Measurements from ENCODE around the gene THUMPD2.
"Not testable (repeated sequence)": the region's sequence is repeated elsewhere in the genome, so short reads cannot be mapped to it uniquely, and the experiment has no call there.

Gene THUMPD2

DNA sequence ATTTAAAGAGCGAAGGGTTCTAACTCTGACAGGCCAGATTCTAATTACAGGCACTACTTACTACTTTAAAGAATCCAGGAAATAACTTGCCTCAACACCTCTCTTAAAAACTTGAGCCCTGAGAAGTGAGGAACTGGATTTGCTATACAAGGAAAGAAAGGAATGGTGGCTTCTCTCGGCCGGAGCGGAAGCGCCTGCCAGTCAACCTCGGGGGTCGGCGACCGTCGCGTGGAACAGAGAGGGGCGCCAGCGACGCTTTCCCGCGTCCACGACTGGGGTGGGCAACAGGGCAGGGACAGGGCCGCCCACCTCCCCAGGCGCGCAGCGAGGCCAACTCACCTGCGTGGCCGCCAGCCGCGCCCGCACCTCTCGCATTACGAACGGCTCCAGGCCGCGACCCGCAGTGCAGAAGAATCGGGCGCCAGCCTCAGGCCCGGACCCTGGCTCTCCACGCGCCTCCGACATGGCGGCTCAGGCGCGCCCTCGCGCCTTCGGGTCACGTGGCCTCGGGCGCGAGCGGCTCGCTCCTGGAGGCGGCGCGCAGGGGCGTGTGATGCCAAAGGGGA, at the start of gene THUMPD2:
Gene THUMPD2, minus strand, starts transcription at position 484 of the 566 bp plus-strand sequence. Its CDS starts 19 bp downstream, at position 465.
- peak; percentile 41 for DNase-seq

- no peak for DNase-seq
These were observed 42.8 kb upstream of the THUMPD2 start for GRCh38 chr2:39821871-39822270.

DNA sequence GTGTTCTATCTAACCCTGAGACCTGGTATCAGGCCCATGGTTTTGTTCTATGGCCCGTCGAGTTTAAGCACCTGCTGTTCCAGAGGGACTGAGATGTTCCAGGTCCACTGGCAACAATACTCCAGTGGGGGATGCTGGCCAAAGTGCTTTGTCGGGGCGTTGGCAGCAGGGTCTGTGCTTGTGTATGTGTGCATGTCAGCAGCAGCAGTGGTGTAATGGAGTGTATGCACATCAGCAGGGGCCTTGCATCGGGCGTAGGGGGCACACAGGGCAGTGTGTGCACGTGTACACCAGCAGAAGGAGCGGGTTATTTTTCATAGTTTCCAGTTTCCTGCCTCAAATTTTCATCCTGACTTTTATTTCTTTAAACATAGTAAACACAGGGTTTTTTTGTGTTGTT, 37.8 kb upstream of the THUMPD2 start:
- no peak for DNase-seq

DNA sequence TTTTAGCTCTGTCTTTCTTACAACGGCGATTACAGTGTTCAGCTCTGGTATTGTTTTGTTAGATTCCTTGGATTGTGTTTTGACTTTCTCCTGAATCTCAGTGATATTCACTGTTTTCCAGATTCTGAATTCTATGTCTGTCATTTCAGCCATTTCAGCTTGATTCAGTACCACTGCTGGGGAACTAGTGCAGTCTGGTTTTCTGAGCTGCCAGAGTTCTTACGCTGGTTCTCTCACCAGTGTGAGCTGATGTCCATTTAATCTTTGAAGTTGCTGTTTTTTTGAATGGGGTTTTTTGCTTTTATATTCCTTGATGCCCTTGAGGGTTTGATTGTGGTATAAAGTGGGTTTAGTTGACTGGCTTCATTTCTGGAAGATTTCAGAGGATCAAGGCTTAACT, 37.4 kb upstream of the THUMPD2 start:
- no peak for DNase-seq

- no peak for DNase-seq
These were observed 27.0 kb upstream of the THUMPD2 start for GRCh38 chr2:39805936-39806608.

GRCh38 chr2:39803839-39804238, 24.8 kb upstream of the THUMPD2 start:
- no peak for DNase-seq

DNA sequence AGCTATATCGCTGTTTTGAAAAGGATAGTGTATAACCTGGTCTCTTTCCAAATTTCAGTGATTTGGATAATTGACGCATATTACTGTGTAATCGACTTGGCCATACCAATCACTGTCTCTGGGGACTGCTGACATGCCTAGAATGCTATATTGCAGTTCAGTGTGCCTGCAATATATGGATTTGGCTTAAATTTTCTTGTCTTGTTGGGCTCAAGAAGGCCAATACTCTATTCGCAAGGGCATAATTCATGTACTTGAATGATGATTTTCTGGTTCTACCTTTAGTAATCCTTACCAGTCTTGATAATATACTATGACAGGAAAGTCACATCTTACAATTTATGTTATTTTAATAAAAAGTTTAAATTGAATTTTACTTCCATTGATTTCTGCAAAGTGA, 21.7 kb upstream of the THUMPD2 start:
- no peak for DNase-seq

DNA sequence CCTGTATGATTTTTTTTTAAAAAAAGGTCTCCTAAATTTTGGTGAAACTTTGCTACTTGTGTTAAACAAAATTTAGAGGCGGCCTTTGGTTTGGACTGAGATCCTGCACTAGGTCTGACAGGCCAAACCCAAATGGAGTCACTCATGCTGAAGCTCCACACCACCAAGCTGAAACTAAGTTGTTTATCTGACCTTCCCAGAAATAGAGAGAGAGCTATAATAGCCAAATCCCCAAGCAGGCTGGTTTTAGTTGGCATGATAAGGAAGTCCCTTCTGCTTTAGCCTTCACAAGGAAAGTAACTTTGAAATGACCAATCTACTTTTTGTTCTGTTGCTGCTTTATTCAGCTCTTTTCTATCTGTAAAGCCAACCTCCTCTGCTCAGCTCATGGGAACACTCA, 17.1 kb upstream of the THUMPD2 start:
- no peak for DNase-seq

DNA sequence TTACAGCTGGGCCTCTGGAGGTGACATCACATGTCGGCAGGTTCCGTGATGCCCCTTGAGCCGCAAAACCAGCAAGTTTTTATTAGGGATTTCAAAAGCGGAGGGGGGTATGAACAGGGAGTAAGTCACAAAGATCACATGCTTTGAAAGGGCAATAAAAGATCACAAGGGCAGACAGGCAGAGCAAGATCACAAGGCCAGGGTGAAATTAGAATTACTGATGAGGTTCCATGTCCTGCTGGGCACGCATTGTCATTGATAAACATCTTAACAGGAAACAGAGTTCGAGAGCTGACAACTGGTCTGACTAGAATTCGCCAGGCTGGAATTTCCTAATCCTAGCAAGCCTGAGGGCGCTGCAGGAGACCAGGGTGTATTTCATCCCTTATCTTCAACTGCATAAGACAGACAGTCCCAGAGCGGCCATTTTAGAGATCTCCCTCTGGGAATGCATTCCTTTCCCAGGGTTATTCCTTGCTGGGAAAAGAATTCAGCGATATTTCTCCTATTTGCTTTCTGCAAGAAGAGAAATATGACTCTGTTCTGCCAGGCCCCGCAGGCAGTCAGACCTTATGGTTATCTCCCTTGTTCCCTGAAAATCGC, 11.3 kb upstream of the THUMPD2 start:
- not testable (repeated sequence) for DNase-seq

- no peak for DNase-seq
These were observed 8.9 kb upstream of the THUMPD2 start for GRCh38 chr2:39787950-39788349.

DNA sequence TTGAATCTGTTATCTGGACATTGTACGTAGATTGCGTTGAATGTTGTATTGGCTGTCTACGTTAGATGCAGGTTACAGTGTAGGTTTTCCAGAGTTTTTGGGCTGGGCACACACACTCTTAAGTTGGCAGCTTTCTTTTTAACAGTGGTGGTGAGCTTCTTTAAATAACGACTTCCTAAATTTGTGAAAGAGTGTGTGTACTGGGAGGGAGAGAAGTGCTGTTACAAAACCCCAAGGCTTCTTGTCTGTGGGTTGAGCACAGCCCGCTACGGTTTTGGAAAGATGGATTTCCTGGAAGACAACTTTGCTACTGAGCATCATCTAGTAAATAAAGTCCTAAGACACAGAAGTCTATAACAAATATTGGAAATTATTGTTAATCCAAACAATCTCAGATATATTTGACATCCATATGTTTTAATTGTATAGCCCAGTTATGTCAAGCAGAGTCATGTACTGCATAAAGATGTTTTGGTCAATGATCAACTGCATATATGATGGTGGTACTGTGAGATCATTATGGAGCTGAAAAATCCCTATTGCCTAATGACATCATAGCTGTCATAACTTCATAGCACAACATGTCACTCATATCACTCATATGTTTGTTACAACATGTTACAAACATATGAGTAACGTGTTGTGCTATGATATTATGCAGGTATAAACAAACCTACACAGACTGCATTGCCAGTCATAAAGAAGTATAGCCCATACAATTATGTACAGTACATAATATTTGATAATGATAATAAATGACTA, 7.9 kb upstream of the THUMPD2 start:
- no peak for DNase-seq

- DNase-seq: no peak
These were observed 3.5 kb upstream of the THUMPD2 start for GRCh38 chr2:39782591-39782990.

DNA sequence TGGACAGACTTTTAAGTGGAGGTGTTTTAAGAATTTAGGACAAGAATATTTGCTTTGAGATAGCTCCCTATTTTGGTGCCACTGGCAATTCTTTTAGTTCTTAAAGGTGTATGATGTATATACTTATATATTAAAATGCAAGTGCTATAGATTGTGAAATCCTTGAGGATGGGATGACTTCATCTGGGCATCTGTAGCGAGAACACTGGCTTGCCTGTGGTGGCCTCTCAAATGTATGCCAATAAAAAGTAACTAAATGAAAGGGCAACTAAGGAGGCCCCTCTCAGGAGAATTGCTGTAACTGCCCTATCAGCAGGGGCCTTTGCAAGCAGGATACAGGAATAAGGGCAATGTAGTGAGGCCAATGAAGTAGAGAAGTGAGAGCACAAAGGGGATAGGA, 2.6 kb upstream of the THUMPD2 start:
- DNase-seq: no peak

DNA sequence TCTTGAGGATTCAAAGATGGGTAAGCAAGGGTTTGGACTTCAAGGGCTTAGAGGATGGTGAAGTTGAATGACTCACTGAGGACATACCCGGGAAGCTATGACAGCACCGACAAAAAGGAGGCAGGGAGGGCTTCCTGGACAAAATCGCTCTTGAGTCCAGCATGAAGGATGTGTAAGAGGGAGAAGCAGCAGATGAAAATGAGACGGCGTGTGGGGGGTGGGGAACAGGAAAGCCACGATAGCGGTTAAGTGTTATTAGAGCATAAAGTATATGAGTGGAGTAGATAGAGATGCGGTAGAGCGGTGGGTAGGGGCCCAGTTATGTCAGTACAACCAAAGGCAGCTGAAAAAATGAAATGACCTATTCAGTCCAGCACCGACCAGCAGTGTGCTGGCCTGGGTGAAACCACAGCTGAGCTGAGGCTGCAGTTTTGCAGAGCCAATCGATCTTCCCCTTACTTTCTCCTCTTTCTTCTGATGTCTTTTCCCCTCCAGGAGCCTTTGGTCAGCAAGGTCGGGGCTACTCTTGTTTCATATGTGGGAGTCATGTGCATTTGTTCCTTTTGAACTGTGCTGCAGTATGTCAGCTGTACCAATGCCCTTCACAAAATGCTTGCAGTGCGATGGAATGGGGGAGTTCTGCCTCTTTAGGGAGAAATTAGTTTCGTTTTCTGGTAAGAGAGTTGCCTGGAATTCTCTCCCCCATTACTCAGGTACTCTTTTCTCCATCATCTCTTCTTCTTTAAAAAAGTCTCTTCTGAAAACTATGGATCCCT, 2.0 kb upstream of the THUMPD2 start:
- DNase-seq: peak; percentile 40

DNA sequence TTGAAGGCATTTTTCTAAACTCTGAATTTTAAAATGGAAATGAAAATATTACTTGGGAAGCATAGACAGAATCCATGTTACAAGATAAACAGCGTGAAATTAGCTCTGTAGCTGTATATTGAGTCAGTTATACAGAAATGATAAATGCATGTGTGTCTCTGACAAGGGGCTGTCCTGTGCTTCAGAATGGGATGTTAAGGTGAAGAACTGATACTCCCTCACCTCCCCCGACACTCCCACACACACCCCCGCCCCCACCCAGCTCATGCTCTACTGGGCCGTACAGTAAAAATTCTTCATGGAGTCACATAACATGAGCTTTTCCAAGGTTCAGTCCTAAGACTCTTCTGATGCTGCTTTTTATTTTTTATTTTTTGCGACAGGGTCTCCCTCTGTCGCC, 869 bp upstream of the THUMPD2 start:
- DNase-seq: no peak

DNA sequence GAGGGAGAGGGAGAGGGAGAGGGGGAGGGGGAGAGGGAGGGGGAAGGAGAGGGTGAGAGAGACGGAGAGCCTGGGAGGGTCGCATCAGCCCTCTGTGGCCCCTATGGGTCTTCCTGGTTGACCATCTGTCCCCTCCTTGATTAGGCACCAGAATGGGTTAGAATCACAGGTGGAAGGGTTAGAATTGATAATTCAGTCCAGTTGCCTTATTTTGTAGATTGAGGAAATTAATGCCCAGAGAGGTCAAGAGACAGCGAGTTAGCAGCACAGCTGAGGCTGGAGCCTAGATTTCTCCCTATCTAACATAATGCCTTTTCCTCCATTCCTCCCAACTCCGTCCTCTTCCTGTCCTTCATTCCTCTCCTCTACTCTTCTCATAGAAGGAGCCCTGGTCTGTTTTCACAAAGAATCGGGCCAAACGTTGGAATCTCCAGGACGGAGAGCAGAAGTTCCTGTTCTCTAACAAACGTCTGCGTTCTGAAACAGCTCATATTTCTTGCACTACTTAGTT, 338 bp upstream of the THUMPD2 start:
- DNase-seq: no peak

- DNase-seq: no peak
These were observed 825 bp downstream of the THUMPD2 start for GRCh38 chr2:39778233-39778632.

DNA sequence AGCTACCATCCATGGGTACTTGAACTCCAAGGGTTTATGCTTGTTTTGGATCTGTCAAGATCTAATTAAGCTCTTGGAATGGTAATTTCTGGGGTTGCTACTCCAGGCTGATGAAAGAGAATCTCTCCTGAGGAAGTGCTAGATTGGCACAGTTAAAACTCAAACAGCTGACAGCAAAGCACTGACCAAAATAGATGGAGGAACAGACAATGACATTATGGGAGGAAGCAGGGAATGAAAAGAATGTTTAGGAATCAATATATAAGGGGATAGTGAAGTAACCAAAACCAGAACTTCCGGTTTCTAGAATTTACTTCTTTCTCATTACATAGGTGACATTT, 6.3 kb downstream of the THUMPD2 start:
- no peak for DNase-seq

- DNase-seq: no peak
These were observed 6.8 kb downstream of the THUMPD2 start for GRCh38 chr2:39772086-39772811.

GRCh38 chr2:39762448-39762847, 16.6 kb downstream of the THUMPD2 start:
- no peak for DNase-seq

DNA sequence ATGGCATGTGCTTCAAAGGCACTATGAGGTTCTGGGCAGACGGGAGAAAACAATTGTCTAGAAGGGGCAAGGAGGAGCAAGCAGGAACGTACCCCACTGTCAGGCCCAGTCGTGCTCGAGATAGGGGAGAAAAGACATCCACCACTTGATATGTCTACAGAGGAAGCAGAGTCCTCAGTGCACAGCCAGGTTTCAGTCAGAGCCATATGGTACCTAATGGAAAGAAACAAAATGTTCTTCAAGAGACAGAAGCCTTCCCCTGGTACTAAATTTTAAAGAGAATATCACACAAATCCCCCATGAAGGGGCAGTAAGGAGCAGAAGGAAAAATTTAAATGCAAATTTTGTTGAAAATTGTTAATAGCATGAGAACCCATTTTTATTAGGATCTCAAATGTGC, 21.9 kb downstream of the THUMPD2 start:
- DNase-seq: no peak

GRCh38 chr2:39755466-39755865, 23.6 kb downstream of the THUMPD2 start:
- DNase-seq: no peak

Measured in kidney glomerular epithelial cell (primary cell).